H9 (cell line): ENCODE data around the gene OR2F1. TPM values are rescaled to one million over a fixed set of nuclear protein-coding genes. Genes with fewer than 3 reads are reported as not detected.

Source experiments
- DNase-seq: peaks from one replicate; pipeline ENCODE4 v3.0.0-alpha.2; 2017
- H2AFZ ChIP-seq: one replicate; pipeline ENCODE4 v1.6.1; 2013; ENCODE audit warnings: mild to moderate bottlenecking, low read length, control low read depth, moderate library complexity
- H2AK5ac ChIP-seq: 2 replicates; pipeline ENCODE4 v1.6.1; 2013; ENCODE audit warnings: low read length, control low read depth, mixed read lengths; ENCODE audit not compliant: insufficient read length
- H2BK120ac ChIP-seq: one replicate; pipeline ENCODE4 v1.6.1; 2013; ENCODE audit warnings: low read depth, mild to moderate bottlenecking, low read length, control low read depth, inconsistent platforms; ENCODE audit not compliant: poor library complexity, severe bottlenecking
- H2BK12ac ChIP-seq: 2 replicates; pipeline ENCODE4 v1.6.1; 2013; ENCODE audit warnings: low read length, control low read depth, mixed read lengths, low read depth; ENCODE audit not compliant: insufficient read length
- H2BK15ac ChIP-seq: 2 replicates; pipeline ENCODE4 v1.6.1; 2013; ENCODE audit warnings: low read depth, low read length, control low read depth
- H2BK20ac ChIP-seq: one replicate; pipeline ENCODE4 v1.6.1; 2013; ENCODE audit warnings: low read depth, mild to moderate bottlenecking, low read length, control low read depth, inconsistent platforms; ENCODE audit not compliant: poor library complexity, severe bottlenecking
- H2BK5ac ChIP-seq: 2 replicates; pipeline ENCODE4 v1.6.1; 2013; ENCODE audit warnings: low read length, control low read depth, mixed read lengths; ENCODE audit not compliant: insufficient read length
- H3K14ac ChIP-seq: 2 replicates; pipeline ENCODE4 v1.6.1; 2013; ENCODE audit warnings: low read length, control low read depth; ENCODE audit not compliant: insufficient read depth
- H3K18ac ChIP-seq: 2 replicates; pipeline ENCODE4 v1.6.1; 2013; ENCODE audit warnings: low read depth, mild to moderate bottlenecking, mixed read lengths, low read length, control low read depth; ENCODE audit not compliant: insufficient read length
- H3K23ac ChIP-seq: 2 replicates; pipeline ENCODE4 v1.6.1; 2013; ENCODE audit warnings: low read length, control low read depth, mixed read lengths, low read depth; ENCODE audit not compliant: insufficient read length
- H3K23me2 ChIP-seq: 2 replicates; pipeline ENCODE4 v1.6.1; 2013; ENCODE audit warnings: low read depth, mild to moderate bottlenecking, mixed read lengths, low read length, control low read depth; ENCODE audit not compliant: insufficient read length, poor library complexity, severe bottlenecking
- H3K27ac ChIP-seq: 2 replicates; pipeline ENCODE4 v1.5.1; 2013; ENCODE audit warnings: low read length, control low read depth, mixed read lengths, low read depth; ENCODE audit not compliant: insufficient read length
- H3K27me3 ChIP-seq: 2 replicates; pipeline ENCODE4 v1.6.1; 2013; ENCODE audit warnings: low read length, control low read depth, inconsistent platforms; ENCODE audit not compliant: insufficient read depth
- H3K4ac ChIP-seq: 2 replicates; pipeline ENCODE4 v1.6.1; 2013; ENCODE audit warnings: low read depth, mild to moderate bottlenecking, control low read depth, inconsistent platforms, low read length, moderate library complexity
- H3K4me1 ChIP-seq: 2 replicates; pipeline ENCODE4 v1.6.1; 2013; ENCODE audit warnings: low read length, control low read depth, inconsistent platforms; ENCODE audit not compliant: insufficient read depth
- H3K4me2 ChIP-seq: 2 replicates; pipeline ENCODE4 v1.6.1; 2013; ENCODE audit warnings: low read length, control low read depth, mixed read lengths; ENCODE audit not compliant: insufficient read length, insufficient read depth
- H3K56ac ChIP-seq: 2 replicates; pipeline ENCODE4 v1.6.1; 2013; ENCODE audit warnings: low read depth, mild to moderate bottlenecking, mixed read lengths, low read length, control low read depth; ENCODE audit not compliant: insufficient read length
- H3K79me1 ChIP-seq: 2 replicates; pipeline ENCODE4 v1.6.1; 2013; ENCODE audit warnings: low read depth, mild to moderate bottlenecking, moderate library complexity, low read length, control low read depth, inconsistent platforms; ENCODE audit not compliant: insufficient read depth, poor library complexity, severe bottlenecking
- H3K79me2 ChIP-seq: 2 replicates; pipeline ENCODE4 v1.6.1; 2013; ENCODE audit warnings: low read length, control low read depth, inconsistent platforms; ENCODE audit not compliant: insufficient read depth
- H3K9ac ChIP-seq: 2 replicates; pipeline ENCODE4 v1.6.1; 2013; ENCODE audit warnings: low read length, control low read depth, mixed read lengths; ENCODE audit not compliant: insufficient read length; ENCODE audit errors: extremely low read depth
- H3K9me3 ChIP-seq: one replicate; pipeline ENCODE4 v1.6.1; 2013; ENCODE audit warnings: low read depth, low read length, inconsistent platforms; ENCODE audit not compliant: control insufficient read depth
- H3T11ph ChIP-seq: one replicate; pipeline ENCODE4 v1.6.1; 2013; ENCODE audit warnings: mild to moderate bottlenecking, low read length, control low read depth, inconsistent platforms
- H4K20me1 ChIP-seq: one replicate; pipeline ENCODE4 v1.6.1; 2013; ENCODE audit not compliant: control insufficient read depth, insufficient read length, insufficient read depth
- H4K5ac ChIP-seq: 2 replicates; pipeline ENCODE4 v1.6.1; 2013; ENCODE audit warnings: low read depth, mild to moderate bottlenecking, mixed read lengths, low read length, control low read depth; ENCODE audit not compliant: insufficient read length
- H4K8ac ChIP-seq: replicated peaks from 2 replicates; pipeline ENCODE4 v1.6.1; 2013; ENCODE audit warnings: low read length, control low read depth, mixed read lengths, low read depth; ENCODE audit not compliant: insufficient read length
- H4K91ac ChIP-seq: 2 replicates; pipeline ENCODE4 v1.6.1; 2013; ENCODE audit warnings: low read depth, mild to moderate bottlenecking, moderate library complexity, mixed read lengths, low read length, control low read depth; ENCODE audit not compliant: insufficient read length
- H3K27ac Mint-ChIP-seq, 3 experiments: 2 replicates in 2 of 3; 3 replicates in 1 of 3; pipeline ENCODE4 v1.8.0; 2020 to 2021; ENCODE audit warnings: mixed read lengths in 3 of 3, mild to moderate bottlenecking in 1 of 3, moderate library complexity in 1 of 3
- H3K27me3 Mint-ChIP-seq: 2 replicates; pipeline ENCODE4 v1.8.0; 2021; ENCODE audit warnings: low read depth, mild to moderate bottlenecking, moderate library complexity, mixed read lengths
- H3K36me3 Mint-ChIP-seq, 3 experiments: 2 replicates in 2 of 3; 3 replicates in 1 of 3; pipeline ENCODE4 v1.8.0; 2020 to 2021; ENCODE audit warnings: low read depth in 3 of 3, mixed read lengths in 3 of 3; ENCODE audit not compliant: insufficient read depth in 1 of 3
- H3K4me1 Mint-ChIP-seq, 2 experiments: 2 replicates each; pipeline ENCODE4 v1.8.0; 2020; ENCODE audit warnings: mixed read lengths in 2 of 2
- H3K4me3 Mint-ChIP-seq, 2 experiments: 2 replicates in 1 of 2; 3 replicates in 1 of 2; pipeline ENCODE4 v1.8.0; 2020 to 2021; ENCODE audit warnings: mild to moderate bottlenecking in 2 of 2, mixed read lengths in 2 of 2, moderate library complexity in 1 of 2
- H3K9me3 Mint-ChIP-seq, 2 experiments: 2 replicates in 1 of 2; 3 replicates in 1 of 2; pipeline ENCODE4 v1.8.0; 2020; ENCODE audit warnings: mild to moderate bottlenecking in 2 of 2, mixed read lengths in 2 of 2, moderate library complexity in 1 of 2
- WGBS: extraction: QIAGEN DNeasy Blood & Tissue Kit; methylation state at CpG from one replicate; pipeline ENCODE4 v1.1.7; 2013; ENCODE audit warnings: missing lambda C conversion rate, low lambda C conversion rate, mixed read lengths; ENCODE audit not compliant: insufficient read length; ENCODE audit errors: extremely low coverage; 5-methylcytosine and 5-hydroxymethylcytosine counted together
- total RNA-seq: library from RNA; stranded (reverse); gene quantifications from 2 replicates; pipeline ENCODE4 v1.2.1, GENCODE V29; 2021
- TF ChIP-seq, protein P1 (sequence below): fragments of 200-600 bp; sonication (generic); conservative IDR thresholded peaks from 3 replicates; pipeline ENCODE4 v1.8.0; 2021; ENCODE audit warnings: antibody characterized with exemption, mild to moderate bottlenecking

Gene OR2F1
- total RNA-seq, 1 experiment from 2014 or later, result not detected

DNA sequence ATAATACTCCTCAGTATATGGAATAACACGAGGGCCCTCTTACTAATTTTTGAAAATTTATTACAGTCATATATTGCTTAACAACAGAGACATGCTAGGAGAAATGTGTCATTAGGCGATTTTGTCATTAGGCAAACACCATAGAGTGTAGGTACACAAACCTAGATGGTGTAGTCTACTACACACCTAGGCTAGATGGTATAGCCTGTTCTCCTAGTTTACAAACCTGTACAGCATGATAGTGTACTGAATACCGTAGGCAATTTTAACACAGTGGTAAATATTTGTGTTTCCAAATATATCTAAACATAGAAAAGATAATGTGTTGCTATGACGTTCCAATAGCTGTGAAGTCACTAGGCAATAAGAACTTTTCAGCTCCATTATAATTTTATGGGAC, 12.8 kb downstream of the OR2F1 start:
- no peaks in the 10 kb centered on the region for H3K79me1 ChIP-seq
- H3K79me2 ChIP-seq, result no peaks in the 10 kb centered on the region
- no peak overlapping the region for H2BK5ac ChIP-seq
- Mint-ChIP-seq H3K4me1 (peaks cover 3% of the 10 kb centered on the region in 2 experiments; a peak in 3 of 4 replicates), H3K36me3 (no peaks in the 10 kb centered on the region; a peak in 1 of 7 replicates), H3K4me3 (no peak overlapping the region), H3K27ac (no peak overlapping the region), H3K27me3 (no peaks in the 10 kb centered on the region), H3K9me3 (peaks cover 5 to 10% of the 10 kb centered on the region in 2 experiments; a peak in 2 of 5 replicates)
- H3K9me3 ChIP-seq, result no peaks in the 10 kb centered on the region
- H4K91ac ChIP-seq, result no peak overlapping the region
- no peak overlapping the region for H3K23ac ChIP-seq
- no peaks in the 10 kb centered on the region for H3K27me3 ChIP-seq
- H4K20me1 ChIP-seq, result no peaks in the 10 kb centered on the region
- TF ChIP-seq, protein P1, sequence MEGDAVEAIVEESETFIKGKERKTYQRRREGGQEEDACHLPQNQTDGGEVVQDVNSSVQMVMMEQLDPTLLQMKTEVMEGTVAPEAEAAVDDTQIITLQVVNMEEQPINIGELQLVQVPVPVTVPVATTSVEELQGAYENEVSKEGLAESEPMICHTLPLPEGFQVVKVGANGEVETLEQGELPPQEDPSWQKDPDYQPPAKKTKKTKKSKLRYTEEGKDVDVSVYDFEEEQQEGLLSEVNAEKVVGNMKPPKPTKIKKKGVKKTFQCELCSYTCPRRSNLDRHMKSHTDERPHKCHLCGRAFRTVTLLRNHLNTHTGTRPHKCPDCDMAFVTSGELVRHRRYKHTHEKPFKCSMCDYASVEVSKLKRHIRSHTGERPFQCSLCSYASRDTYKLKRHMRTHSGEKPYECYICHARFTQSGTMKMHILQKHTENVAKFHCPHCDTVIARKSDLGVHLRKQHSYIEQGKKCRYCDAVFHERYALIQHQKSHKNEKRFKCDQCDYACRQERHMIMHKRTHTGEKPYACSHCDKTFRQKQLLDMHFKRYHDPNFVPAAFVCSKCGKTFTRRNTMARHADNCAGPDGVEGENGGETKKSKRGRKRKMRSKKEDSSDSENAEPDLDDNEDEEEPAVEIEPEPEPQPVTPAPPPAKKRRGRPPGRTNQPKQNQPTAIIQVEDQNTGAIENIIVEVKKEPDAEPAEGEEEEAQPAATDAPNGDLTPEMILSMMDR, result no peak
- DNase-seq, result no peak
- H4K5ac ChIP-seq, result no peak overlapping the region
- H3K4ac ChIP-seq, result no peak overlapping the region
- WGBS, result no CpG with 5 or more reads among the region's 4 CpGs
- no peak overlapping the region for H3K14ac ChIP-seq
- H3T11ph ChIP-seq, result no peak overlapping the region
- no peaks in the 10 kb centered on the region for H3K4me1 ChIP-seq
- H2BK20ac ChIP-seq, result no peak overlapping the region
- H3K4me2 ChIP-seq, result no peak overlapping the region
- H4K8ac ChIP-seq, result no peak overlapping the region
- no peak overlapping the region for H3K56ac ChIP-seq
- H2AK5ac ChIP-seq, result no peak overlapping the region
- H3K27ac ChIP-seq, result no peak overlapping the region
- no peak overlapping the region for H2BK12ac ChIP-seq
- H3K23me2 ChIP-seq, result no peaks in the 10 kb centered on the region
- H2BK120ac ChIP-seq, result no peak overlapping the region
- no peak overlapping the region for H3K18ac ChIP-seq
- no peak overlapping the region for H3K9ac ChIP-seq
- H2AFZ ChIP-seq, result no peak overlapping the region
- H2BK15ac ChIP-seq, result no peak overlapping the region
